HG03064 (cell line): ENCODE measurements around the gene CBX1.
"Not testable (repeated sequence)": the region's sequence is repeated elsewhere in the genome, so short reads cannot be mapped to it uniquely, and the experiment has no call there.

Experiments used
- ATAC-seq: cut with Tn5 transposase; IDR thresholded peaks from one replicate; pipeline ENCODE4 v1.9.1; 2021; ENCODE audit warnings: low read depth; ENCODE audit not compliant: unreplicated experiment

Gene CBX1

DNA sequence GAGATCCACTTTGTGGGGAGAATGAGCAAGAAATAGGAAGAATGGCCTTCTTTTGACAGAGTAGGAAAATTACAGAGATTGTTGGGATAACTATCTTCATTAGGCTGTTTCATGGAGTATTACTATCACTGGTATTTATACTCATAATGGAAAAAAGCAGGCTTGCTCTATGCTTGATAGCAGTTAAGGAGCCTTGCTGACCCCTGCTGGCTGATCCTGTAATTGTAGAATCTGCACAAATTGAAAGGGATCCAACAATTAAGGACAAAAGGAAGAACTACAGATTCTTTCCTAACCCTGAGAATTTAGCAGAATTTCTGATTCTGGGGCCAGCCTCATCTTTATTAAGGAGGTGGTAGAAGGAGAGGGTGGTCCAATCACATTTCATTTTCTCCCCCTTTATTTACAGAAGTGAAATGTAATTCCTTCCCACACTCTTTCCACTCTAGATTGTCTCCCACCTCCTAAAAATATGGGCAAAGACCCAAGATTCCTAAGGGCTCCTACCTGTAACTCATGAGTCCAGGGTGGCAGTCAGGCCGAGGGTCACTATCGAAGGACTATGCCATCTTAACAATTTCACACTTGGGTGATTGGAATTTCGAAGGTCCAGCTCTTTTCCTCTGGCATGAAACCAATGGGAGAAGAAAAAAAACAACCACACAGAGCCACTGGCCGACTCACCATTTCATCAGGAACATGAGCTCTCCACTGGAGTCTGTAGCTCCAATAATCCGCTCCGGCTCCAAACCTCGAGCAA is 26.8 kb downstream of the CBX1 start:
- no peak for ATAC-seq

DNA sequence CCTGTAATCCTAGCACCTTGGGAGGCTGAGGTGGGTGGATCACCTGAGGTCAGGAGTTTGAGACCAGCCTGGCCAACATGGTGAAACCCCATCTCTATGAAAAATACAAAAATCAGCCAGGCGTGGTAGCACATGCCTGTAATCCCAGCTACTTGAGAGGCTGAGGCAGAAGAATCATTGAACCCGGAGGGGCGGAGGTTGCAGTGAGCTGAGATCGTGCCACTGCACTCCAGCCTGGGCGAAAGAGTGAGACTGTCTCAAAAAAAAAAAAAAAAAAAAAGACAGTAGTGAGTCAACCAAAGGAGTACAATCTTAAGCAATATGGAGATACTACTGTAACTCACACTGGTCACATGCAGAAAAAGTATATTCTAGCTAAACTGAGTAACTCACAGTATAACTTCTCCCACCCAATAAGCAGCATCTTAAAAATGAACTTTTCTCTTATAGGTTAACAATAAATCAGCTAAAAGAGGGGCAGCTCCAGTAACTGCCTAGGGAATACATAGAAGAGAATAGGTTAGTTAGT is 27.6 kb downstream of the CBX1 start:
- ATAC-seq, result not testable (repeated sequence)

DNA sequence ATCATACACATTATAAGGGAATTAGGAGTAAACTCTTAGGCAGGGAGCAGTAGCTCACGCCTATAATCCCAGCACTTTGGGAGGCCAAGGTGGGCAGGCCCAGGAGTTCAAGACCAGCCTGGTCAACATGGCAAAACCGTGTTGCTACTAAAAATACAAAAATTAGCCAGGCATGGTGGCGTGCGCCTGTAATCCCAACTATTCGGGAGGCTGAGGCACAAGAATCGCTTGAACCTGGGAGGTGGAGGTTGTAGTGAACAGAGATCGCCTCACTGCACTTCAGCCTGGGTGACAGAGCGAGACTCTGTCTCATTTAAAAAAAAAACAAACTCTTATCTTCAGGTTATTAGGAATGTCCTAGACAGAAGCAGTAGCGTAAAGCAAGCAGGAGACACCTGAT is 28.5 kb downstream of the CBX1 start:
- not testable (repeated sequence) for ATAC-seq

DNA sequence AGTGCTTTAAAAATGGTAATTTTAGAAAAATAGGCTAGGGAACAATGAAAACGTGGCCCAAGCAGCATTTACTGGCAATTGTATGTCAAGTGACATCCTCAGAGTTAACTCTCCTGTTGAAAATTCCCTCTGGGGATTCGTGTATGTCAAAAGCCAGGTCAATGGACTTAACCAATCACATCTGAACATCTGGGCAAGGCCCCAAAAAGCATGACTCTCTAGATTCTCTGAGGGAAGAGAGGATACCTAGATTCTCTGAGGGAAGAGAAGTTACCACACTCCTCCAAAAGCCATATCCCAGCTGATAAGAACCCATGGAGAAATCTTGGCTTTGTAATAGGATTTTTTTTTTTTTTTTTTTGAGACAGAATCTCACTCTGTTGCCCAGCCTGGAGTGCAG is 29.6 kb downstream of the CBX1 start:
- no peak for ATAC-seq

DNA sequence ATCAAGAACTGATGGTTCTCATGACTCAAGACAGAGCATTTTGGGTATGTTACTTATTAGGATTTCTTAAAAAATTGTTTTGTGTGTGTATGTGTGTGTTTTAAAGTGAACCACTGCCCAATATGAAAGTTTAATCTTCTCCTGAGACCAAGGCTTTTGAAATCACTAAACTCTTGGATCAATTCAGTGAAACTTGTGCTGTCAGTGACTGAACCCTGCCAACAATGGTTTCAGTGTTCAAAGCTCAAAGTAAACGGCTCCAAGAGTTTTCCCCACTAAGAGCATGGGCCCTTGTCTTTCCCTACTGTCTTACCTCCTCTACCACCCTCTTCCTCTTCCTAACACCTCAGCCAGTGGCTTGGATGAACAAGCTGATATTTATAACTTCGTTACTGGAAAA is 31.1 kb downstream of the CBX1 start:
- ATAC-seq, result no peak

DNA sequence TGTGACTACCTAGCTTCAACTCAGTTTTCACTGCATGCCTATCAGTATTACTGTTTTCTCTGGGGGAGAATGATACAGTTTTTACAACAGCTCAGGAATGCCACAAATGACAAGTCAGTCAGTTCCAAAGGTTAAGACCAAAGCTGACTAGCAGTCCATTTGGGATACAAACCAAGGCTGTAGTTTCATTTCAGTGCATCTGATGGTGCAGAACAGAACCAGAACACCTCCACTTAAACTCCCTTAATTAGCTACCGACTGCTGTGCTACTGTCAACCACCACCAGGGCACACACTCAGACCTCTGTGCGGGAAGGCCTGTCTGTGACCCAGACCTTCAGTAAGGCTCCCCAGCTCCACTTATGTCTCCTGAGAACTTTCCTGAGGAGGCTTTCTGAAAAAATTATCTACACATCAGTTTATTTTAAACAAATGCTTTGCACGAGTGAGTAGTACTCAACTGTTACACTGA is 32.8 kb downstream of the CBX1 start:
- ATAC-seq, result no peak

DNA sequence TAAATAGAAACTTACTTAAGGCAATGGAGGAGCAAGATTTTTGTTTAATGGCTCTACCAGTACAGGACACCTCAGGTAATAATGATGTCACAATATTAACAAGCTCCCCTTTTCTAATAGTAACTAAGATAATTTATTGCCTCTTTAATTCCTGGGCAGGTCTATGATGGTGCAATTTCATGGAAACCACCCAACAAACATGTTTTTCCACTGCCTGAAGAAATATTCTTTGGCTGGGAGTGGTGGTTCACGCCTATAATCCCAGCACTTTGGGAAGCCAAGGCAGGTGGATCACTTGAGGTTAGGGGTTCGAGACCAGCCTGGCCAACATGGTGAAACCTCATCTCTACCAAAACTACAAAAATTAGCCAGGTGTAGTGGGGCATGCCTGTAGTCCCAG is 33.5 kb downstream of the CBX1 start:
- not testable (repeated sequence) for ATAC-seq

DNA sequence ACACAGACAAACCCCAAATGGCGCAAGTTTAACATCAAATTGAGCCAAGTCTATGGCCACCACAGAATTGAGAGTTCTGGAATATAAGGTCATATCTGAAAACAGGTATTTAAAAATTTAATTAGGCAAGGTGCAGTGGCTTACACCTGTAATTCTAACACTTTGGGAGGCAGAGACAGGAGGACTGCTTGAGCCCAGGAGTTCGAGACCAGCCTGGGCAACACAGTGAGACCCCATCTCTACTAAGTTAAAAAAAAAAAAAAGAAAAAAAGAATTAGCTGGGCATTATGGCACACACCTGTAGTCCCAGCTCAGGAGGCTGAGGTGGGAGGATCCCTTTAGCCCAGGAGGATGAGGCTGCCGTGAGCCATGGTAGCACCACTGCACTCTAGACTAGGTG is 34.0 kb downstream of the CBX1 start:
- no peak for ATAC-seq

DNA sequence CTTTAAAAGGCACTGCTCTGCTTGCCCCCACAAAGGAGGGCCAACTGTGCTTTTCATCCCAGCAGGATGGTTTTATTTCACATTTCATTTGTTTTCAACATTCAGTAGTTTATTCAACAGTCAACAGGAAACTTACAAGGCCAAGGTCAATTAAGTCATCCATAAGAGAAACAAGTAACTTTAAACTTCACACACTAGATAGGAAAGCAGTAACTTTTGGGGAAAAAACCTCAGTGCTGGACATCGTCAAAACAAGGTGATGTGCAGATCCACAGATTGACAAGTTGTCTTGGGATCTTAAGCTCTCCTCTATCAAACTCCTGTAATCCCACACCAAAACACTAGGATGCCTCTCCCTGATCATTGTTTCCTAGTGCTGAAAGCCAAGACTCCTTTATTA is 34.6 kb downstream of the CBX1 start:
- ATAC-seq, result no peak

DNA sequence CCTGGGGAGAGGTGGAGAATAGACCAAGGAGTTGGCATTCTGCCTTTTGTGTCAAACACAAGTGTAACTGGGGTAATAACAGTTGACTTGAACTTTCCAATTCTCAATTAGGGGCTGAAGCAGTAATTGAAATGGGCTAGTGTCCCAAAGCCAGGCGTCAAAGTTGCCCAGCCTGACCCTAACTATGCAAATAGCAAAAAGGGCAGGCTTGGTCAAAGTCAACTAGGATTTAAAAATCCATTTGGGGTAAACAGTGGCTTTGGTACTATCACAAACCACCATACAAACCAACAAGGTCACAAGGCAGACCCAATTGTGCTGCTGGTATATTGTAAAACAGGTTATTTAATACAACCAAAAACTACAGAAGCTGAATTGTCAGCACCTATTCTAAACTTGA is 35.1 kb downstream of the CBX1 start:
- no peak for ATAC-seq

DNA sequence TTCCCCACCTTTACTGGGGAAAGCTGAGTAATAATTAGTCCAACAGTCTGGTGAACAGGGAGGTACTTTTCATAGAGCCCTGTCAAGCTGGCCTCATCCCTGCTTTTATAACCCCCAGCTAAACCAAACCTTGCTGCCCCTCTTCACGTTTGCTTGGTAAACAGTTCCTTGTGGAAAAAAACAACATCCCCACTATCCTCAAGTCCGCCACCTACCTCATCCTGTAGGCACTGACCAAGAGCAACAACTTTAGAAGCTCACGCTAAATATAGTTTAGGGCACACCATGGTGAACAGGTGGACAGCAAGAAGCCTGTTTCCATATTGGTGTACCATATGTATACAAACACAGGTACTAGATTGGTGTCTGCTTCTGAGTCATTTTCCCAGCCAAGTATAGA is 36.6 kb downstream of the CBX1 start:
- no peak for ATAC-seq

DNA sequence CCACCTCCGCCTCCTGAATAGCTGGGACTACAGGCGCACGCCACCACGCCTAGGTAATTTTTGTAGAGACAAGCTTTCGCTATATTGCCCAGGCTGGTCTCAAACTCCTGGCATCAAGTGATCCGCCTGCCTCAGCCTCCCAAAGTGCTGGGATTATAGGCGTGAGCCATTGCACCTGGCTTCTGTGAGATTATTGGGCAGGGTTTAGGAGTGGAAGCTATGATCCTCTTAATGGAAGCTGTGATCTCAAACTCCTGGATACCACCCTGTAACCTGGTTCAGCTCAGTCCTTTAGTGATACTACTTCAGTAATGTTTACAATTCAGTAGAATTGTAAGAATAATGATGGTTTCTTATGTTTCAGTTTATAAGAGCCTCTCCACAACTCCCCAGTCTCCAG is 39.0 kb downstream of the CBX1 start:
- no peak for ATAC-seq

DNA sequence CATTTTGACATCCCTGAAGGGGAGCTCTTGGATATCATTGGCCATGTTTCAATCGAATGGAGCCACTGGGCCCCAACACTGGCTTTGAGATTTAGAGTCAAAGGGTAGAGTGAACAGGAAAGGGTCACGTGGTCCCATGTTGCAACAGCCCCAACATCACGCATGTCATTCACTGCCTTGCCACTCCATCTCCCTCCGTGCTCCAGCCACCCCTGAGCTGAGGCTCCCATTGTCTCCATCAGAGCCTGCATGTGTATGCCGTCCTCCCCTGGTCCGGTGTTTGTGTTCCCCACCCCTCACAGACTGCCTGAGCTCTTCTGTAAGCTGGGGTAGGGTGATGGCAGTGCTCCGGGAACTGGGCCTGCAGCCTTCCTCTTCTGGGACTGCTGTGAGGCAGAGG is 41.0 kb downstream of the CBX1 start:
- no peak for ATAC-seq

DNA sequence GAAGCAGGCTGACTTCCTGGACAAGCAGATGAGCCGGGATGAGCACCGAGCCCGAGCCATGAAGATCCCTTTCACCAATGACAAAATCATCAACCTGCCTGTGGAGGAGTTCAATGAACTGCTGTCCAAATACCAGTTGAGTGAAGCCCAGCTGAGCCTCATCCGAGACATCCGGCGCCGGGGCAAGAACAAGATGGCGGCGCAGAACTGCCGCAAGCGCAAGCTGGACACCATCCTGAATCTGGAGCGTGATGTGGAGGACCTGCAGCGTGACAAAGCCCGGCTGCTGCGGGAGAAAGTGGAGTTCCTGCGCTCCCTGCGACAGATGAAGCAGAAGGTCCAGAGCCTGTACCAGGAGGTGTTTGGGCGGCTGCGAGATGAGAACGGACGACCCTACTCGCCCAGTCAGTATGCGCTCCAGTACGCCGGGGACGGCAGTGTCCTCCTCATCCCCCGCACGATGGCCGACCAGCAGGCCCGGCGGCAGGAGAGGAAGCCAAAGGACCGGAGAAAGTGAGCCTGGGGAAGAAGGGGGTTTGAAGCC is 42.1 kb downstream of the CBX1 start:
- no peak for ATAC-seq

DNA sequence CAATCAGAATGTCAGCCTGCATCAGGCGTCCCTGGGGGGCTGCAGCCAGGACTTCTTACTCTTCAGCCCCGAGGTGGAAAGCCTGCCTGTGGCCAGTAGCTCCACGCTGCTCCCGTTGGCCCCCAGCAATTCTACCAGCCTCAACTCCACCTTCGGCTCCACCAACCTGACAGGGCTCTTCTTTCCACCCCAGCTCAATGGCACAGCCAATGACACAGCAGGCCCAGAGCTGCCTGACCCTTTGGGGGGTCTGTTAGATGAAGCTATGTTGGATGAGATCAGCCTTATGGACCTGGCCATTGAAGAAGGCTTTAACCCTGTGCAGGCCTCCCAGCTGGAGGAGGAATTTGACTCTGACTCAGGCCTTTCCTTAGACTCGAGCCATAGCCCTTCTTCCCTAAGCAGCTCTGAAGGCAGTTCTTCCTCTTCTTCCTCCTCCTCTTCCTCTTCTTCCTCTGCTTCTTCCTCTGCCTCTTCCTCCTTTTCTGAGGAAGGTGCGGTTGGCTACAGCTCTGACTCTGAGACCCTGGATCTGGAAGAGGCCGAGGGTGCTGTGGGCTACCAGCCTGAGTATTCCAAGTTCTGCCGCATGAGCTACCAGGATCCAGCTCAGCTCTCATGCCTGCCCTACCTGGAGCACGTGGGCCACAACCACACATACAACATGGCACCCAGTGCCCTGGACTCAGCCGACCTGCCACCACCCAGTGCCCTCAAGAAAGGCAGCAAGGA is 42.7 kb downstream of the CBX1 start:
- ATAC-seq, result no peak

DNA sequence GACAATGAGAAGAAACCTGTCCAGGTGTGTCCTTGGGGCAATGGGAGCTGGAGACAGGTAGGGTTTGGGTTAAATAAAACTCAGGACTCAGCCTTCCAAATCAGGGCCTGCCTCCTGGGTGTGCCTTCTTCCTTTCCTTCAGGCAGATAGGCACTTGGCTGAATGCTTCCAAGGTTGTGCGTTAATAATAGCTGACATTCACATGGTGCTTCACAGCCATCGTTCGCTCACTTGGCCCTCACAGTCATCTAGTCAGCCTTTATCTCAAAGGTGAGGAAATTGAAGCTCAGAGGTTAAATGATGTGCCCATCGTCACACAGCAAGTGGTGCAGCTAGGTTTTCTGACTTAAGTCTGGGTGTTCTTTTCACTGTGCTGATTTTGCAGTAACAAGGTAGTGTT is 43.7 kb downstream of the CBX1 start:
- ATAC-seq, result no peak

DNA sequence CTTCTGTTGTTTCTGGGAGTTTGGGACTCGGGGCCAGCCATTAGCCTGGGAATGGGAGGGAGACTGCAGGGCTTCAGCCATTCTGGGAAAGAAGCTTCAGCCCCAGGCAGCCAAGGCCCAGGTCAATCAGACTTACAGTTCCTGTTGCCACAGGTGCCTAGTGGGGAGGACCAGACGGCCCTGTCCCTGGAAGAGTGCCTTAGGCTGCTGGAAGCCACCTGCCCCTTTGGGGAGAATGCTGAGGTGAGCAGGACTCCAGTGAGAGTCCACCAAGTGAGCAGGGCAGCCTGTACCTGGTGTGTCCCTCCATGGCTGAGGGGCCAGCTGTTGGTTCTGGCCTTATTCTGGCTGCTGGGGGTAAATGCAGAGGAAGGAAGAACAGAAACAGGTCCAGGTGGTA is 44.4 kb downstream of the CBX1 start:
- ATAC-seq, result no peak

DNA sequence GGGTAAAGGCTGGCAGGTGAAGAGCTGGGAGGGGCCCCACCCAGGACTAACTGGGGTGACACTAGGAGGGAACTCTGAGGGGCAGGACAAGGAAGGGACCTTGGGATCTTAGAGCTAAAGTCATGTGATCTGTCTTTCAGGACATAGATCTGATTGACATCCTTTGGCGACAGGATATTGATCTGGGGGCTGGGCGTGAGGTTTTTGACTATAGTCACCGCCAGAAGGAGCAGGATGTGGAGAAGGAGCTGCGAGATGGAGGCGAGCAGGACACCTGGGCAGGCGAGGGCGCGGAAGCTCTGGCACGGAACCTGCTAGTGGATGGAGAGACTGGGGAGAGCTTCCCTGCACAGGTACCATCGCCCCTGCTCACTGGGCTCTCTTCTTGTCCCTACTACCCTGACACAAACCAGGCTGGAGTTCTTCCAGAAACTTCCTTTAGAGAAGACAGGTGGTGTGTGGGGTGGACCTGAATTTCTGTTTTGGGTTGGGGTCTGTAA is 45.0 kb downstream of the CBX1 start:
- ATAC-seq, result no peak

DNA sequence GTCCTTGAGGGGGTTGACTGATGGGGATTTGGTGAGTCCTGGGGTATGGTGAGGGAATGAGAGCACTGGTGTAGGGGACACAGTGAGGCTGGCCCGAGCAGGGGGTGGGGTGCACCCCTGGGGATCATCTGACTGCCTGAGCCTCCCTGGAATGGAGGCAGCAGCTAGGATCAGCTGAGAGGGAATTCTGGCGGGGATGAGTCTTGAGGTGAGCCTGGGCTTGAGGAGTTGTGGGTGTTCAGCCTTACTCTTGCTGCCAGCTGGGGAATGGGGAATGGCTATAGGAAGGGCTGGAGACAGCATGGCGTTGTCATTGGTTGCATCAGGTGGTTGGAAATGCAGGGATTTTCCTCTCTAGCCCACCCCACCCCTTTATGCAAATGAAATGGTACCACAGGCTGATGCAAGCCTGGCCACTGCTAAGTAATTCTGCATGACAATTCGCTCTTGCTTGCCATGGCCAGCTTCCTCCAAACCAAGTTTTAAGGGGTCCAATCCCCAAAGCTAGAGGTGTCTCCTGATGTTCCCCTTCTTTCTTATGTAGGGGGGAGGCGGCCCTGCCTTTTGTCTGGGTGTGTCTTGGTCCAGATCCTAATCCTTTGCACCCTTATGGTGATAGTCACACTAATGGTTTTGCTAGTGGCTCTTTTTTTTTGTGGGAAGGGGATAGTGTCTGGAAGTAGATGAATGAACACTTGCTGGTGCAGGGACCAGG is 45.6 kb downstream of the CBX1 start:
- no peak for ATAC-seq

DNA sequence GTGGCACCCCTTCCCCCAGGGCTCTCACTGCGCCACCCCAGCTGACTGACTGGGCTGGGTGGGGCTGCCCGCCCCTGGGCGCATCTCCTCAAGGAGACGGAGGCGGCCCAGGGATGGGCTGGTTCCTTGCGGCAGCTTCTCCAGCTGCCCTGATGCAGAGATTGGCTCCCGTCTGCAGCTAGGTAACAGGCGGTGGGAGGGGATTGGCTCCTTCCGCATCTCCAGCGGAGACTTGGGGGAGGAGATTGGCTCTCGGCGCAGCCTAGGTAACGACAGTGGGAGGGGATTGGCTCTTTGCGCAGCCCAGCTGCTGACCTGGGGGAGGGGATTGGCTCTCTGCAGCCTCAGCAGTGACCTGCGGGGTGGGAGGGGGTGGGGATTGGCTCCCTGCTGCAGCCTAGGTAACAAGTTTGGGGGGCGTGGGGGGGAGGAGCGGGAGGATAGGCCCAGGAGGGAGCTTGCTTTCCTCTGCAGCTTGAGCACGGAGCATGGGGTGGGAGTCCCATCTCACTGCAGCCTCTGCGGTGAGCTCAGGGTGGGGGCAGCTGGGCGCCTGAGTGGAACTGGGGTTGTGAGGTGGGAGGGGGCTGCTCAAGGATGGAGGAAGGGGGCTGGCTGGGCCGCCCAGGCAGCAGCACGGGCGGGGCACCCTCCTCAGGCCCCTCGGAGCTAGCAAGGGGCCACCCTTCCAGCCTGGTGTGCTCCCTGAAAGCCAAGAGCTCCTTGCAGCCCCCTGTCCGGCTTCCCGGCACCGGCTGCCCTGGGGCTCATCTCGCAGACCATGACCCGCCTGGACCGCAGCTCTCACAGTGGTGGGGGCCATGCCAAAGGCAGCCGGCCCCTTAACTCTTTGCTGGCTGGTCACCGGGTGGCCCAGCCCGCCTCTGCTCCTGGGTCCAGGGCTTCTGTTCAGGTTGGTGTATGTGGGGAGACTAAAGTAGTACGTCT is 46.8 kb downstream of the CBX1 start:
- no peak for ATAC-seq
